Neutrophil (primary cell): ENCODE data around the gene LBHD2.

Experiments used
- H3K27ac ChIP-seq: fragments of 200-600 bp; sonication (generic); 2 replicates; pipeline ENCODE4 v1.5.1; 2016; ENCODE audit warnings: mild to moderate bottlenecking, moderate library complexity
- H3K27me3 ChIP-seq: fragments of 200-600 bp; sonication (generic); 2 replicates; pipeline ENCODE4 v1.6.0; 2016; ENCODE audit warnings: mild to moderate bottlenecking
- H3K36me3 ChIP-seq: fragments of 200-600 bp; sonication (generic); 2 replicates; pipeline ENCODE4 v1.5.1; 2017
- H3K4me1 ChIP-seq, 2 experiments: fragments of 200-600 bp in 1 of 2; sonication (generic) in 1 of 2; 1 replicate in 1 of 2; 2 replicates in 1 of 2; pipeline versions ENCODE4 v1.5.1 to v1.6.1; 2013 to 2016; ENCODE audit warnings: low read depth in 1 of 2, low read length in 1 of 2, mild to moderate bottlenecking in 1 of 2, moderate library complexity in 1 of 2; ENCODE audit not compliant: control insufficient read depth in 1 of 2, insufficient read depth in 1 of 2
- H3K4me3 ChIP-seq, 2 experiments: fragments of 200-600 bp in 1 of 2; sonication (generic) in 1 of 2; 1 replicate in 1 of 2; 2 replicates in 1 of 2; pipeline ENCODE4 v1.5.1; 2013 to 2016; ENCODE audit warnings: low read depth in 1 of 2, low read length in 1 of 2, mild to moderate bottlenecking in 1 of 2, moderate library complexity in 1 of 2
- H3K9me3 ChIP-seq: fragments of 200-600 bp; sonication (generic); 2 replicates; pipeline ENCODE4 v1.5.1; 2016
- TF ChIP-seq, protein P1 (sequence below): fragments of 200-600 bp; sonication (generic); IDR thresholded peaks from 2 replicates; pipeline ENCODE4 v1.5.1; 2016; ENCODE audit warnings: antibody characterized with exemption

LBHD2 gene

DNA sequence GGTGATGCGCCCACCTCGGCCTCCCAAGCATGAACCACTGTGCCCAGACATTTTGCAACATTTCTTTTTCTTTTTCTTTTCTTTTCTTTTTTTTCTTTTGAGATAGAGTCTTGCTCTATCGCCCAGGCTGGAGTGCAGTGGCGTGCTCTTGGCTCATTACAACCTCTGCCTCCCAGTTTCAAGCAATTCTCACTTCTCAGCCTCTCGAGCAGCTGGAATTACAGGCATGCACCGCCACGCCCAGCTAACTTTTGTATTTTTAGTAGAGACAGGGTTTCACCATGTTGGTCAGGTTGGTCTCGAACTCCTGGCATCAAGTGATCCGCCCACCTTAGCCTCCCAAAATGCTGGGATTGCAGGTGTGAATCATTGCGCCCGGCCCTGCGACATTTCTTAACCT is 19.0 kb upstream of the LBHD2 start:
- TF ChIP-seq, protein P1, sequence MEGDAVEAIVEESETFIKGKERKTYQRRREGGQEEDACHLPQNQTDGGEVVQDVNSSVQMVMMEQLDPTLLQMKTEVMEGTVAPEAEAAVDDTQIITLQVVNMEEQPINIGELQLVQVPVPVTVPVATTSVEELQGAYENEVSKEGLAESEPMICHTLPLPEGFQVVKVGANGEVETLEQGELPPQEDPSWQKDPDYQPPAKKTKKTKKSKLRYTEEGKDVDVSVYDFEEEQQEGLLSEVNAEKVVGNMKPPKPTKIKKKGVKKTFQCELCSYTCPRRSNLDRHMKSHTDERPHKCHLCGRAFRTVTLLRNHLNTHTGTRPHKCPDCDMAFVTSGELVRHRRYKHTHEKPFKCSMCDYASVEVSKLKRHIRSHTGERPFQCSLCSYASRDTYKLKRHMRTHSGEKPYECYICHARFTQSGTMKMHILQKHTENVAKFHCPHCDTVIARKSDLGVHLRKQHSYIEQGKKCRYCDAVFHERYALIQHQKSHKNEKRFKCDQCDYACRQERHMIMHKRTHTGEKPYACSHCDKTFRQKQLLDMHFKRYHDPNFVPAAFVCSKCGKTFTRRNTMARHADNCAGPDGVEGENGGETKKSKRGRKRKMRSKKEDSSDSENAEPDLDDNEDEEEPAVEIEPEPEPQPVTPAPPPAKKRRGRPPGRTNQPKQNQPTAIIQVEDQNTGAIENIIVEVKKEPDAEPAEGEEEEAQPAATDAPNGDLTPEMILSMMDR: no peak
- no peaks in the 10 kb centered on the region for H3K4me1 ChIP-seq
- H3K4me3 ChIP-seq: no peak overlapping the region
- no peak overlapping the region for H3K27ac ChIP-seq
- H3K27me3 ChIP-seq: peaks cover 65% of the 10 kb centered on the region
- no peaks in the 10 kb centered on the region for H3K36me3 ChIP-seq
- H3K9me3 ChIP-seq: no peaks in the 10 kb centered on the region

DNA sequence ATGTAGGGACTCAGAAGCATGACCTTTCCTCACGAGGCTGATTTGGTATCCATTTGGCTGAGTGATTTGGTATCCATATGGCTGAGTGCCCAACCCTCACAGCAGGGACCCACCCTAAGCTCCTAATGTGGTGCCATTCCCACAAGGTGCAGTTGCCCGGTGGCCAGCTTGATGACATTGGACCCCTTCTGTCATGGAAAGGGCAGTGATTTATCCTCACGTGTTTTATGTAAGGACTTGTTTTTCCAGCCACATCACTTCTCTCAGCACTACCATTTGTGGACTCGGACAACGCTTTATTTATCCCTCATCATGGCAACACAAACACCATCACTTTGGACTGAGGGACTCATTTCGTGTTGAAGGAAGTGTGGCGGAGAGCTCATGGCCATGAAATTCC is 18.1 kb upstream of the LBHD2 start:
- Histone ChIP-seq H3K36me3 (no peaks in the 10 kb centered on the region), H3K4me3 (no peak overlapping the region), H3K27ac (no peak overlapping the region), H3K27me3 (peaks cover 56% of the 10 kb centered on the region), H3K9me3 (no peaks in the 10 kb centered on the region), H3K4me1 (no peaks in the 10 kb centered on the region)
- TF ChIP-seq, protein P1: no peak

DNA sequence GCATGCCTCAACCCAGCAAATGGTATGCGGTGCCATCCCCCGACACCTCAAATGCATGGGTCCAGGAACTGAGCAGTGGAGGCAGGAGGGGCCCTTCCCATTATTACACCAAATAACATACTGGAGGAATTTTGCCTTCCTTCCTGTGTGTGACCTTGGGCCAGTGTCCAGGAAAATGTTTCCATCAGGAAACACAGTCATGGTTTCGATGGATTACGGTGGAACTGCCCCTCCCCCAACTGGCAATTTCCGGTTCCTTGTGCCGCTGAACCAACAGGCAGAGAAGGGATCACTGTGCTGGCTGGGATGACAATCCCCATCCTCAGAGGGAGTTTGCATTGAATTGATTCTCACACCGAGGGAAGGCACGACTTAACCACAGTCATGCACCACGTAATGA is 17.6 kb upstream of the LBHD2 start:
- no peaks in the 10 kb centered on the region for H3K9me3 ChIP-seq
- TF ChIP-seq, protein P1: no peak
- H3K27ac ChIP-seq: no peak overlapping the region
- H3K4me1 ChIP-seq: no peaks in the 10 kb centered on the region
- H3K27me3 ChIP-seq: peaks cover 53% of the 10 kb centered on the region
- H3K4me3 ChIP-seq: no peak overlapping the region
- H3K36me3 ChIP-seq: no peaks in the 10 kb centered on the region

DNA sequence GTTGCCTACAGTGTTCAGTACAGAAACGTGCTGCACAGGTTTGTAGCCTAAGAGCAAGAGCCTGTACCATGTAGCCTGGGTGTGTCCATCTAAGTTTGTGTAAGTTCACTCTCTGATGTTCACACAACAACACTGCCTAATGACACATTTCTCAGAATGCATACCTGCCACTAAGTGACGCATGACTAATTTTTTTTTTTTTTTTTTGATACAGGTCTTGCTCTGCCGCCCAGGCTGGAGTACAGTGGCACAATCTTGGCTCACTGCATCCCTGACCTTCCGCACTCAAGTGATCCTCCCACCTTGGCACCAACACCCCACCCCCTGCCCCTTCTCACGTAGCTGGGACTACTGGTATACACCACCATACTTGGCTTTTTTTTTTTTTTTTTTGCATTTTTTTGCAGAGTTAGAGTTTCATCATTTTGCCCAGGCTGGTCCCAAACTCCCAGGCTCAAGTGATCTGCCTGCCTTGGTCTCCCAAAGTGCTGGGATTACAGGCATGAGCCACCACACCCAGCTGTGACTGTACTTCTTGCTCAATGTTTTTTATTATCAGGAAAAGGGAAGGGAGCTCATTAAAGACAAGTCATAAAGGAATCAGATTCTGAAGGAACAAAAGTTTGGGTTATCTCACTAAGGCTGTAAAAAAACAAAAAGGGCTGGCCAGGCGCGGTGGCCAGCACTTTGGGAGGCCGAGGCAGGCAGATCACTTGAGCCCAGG is 16.6 kb upstream of the LBHD2 start:
- H3K27me3 ChIP-seq: peaks cover 50% of the 10 kb centered on the region
- H3K36me3 ChIP-seq: no peaks in the 10 kb centered on the region
- H3K4me1 ChIP-seq: no peaks in the 10 kb centered on the region
- no peak overlapping the region for H3K4me3 ChIP-seq
- TF ChIP-seq, protein P1: no peak
- no peak overlapping the region for H3K27ac ChIP-seq
- H3K9me3 ChIP-seq: no peaks in the 10 kb centered on the region

DNA sequence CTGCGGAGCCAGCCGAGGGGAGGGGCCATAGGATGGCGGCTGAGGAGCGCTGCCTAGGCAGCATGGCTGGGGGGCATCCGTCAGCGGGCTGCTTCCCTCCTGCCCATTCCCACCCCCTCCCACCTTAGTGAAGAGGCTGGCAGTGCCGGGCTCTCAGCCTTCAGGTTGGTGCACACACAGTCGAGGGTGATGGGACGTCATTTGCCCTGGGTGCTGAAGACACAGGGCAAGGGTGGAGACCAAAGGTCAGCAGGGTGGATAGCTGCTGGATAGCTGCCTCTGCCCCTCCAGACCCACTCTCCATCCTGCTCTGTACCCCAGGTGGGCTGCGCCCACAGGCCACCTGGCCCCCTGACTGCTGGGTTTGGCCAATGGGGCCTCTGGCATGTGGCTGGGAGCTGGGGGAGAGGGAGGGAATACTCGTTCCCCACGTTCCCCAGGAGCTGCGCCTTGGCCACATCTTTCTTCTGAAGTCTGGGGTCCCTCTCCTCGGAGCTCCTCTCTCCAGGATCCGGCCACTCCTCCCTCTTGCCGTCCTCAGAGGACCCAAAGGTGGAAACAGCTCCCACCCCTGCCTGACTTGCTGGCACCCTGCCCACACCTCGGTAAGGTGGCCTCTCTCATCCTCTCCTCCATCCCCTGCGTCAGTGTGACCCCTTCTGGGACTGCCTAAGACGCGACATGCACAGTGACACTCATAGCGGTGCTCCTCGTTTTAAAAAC is 15.5 kb upstream of the LBHD2 start:
- TF ChIP-seq, protein P1: no peak
- H3K4me3 ChIP-seq: no peak overlapping the region
- peaks cover 51% of the 10 kb centered on the region for H3K27me3 ChIP-seq
- no peak overlapping the region for H3K27ac ChIP-seq
- H3K9me3 ChIP-seq: no peaks in the 10 kb centered on the region
- no peaks in the 10 kb centered on the region for H3K4me1 ChIP-seq
- no peaks in the 10 kb centered on the region for H3K36me3 ChIP-seq
